Ishikawa (cell line): ENCODE data around the gene CPEB4.

Experiments used
- CEBPB ChIP-seq: IDR thresholded peaks from 2 replicates; pipeline ENCODE4 v1.6.1; 2012
- CREB1 ChIP-seq: IDR thresholded peaks from 2 replicates; pipeline ENCODE4 v1.6.1; 2012; ENCODE audit warnings: low read depth
- EGR1 ChIP-seq: IDR thresholded peaks from 2 replicates; pipeline ENCODE4 v1.6.1; 2012
- EP300 ChIP-seq: IDR thresholded peaks from 2 replicates; pipeline ENCODE4 v1.6.1; 2012; ENCODE audit warnings: borderline replicate concordance
- FOXM1 ChIP-seq: IDR thresholded peaks from 2 replicates; pipeline ENCODE4 v1.6.1; 2012; ENCODE audit warnings: low read depth, borderline replicate concordance
- MAX ChIP-seq: IDR thresholded peaks from 2 replicates; pipeline ENCODE4 v1.6.1; 2012
- NFIC ChIP-seq: IDR thresholded peaks from 2 replicates; pipeline ENCODE4 v1.6.1; 2012
- RAD21 ChIP-seq: IDR thresholded peaks from 2 replicates; pipeline ENCODE4 v1.6.1; 2012; ENCODE audit warnings: low read depth
- TAF1 ChIP-seq: IDR thresholded peaks from 2 replicates; pipeline ENCODE4 v1.6.1; 2012; ENCODE audit warnings: low read depth, mild to moderate bottlenecking
- TCF12 ChIP-seq: IDR thresholded peaks from 2 replicates; pipeline ENCODE4 v1.6.1; 2012; ENCODE audit warnings: low read depth
- TEAD4 ChIP-seq: IDR thresholded peaks from 2 replicates; pipeline ENCODE4 v1.6.1; 2012
- YY1 ChIP-seq: IDR thresholded peaks from 2 replicates; pipeline ENCODE4 v1.6.1; 2012; ENCODE audit warnings: low read depth
- ZBTB7A ChIP-seq: IDR thresholded peaks from 2 replicates; pipeline ENCODE4 v1.6.1; 2012; ENCODE audit warnings: low read depth
- TF ChIP-seq, protein P1 (sequence below): IDR thresholded peaks from 2 replicates; pipeline ENCODE4 v1.6.1; 2012
- TF ChIP-seq, protein P2 (sequence below): IDR thresholded peaks from 2 replicates; pipeline ENCODE4 v1.6.1; 2012; ENCODE audit warnings: low read depth, mild to moderate bottlenecking

Gene CPEB4

DNA sequence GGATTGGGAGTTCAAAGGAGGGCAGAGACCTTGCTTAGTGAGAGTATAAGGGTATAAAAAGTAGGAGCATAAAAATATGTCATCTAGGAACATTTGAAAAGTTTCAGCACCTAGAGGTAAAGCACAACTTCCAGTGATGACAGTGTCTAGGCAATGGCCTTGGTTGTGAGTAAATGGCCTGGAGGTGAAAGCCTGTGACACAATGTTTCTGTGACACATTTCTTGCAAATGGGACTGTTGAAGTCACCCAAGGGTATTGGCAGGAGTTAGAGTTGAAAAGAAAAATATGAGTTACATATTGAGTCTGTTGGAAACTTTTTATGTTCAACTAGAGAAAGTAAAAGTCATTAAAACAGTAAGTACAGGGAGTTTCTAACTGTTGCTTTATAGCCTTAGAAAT lies 115.6 kb downstream of the CPEB4 start:
- TF ChIP-seq FOXM1 (no peak), NFIC (no peak)

- TF ChIP-seq, protein P1, sequence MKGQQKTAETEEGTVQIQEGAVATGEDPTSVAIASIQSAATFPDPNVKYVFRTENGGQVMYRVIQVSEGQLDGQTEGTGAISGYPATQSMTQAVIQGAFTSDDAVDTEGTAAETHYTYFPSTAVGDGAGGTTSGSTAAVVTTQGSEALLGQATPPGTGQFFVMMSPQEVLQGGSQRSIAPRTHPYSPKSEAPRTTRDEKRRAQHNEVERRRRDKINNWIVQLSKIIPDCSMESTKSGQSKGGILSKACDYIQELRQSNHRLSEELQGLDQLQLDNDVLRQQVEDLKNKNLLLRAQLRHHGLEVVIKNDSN: no peak
- no peak for TF ChIP-seq CREB1
- TF ChIP-seq MAX: no peak
- no peak for TF ChIP-seq RAD21
- no peak for TF ChIP-seq EP300
- no peak for TF ChIP-seq CEBPB
- no peak for TF ChIP-seq TCF12
- no peak for TF ChIP-seq EGR1
- no peak for TF ChIP-seq TAF1
- TF ChIP-seq NFIC: no peak
- TF ChIP-seq YY1: no peak
- TF ChIP-seq ZBTB7A: no peak
- no peak for TF ChIP-seq FOXM1
Measured at GRCh38 chr5:174008922-174009321, 120.8 kb downstream of the CPEB4 start.

DNA sequence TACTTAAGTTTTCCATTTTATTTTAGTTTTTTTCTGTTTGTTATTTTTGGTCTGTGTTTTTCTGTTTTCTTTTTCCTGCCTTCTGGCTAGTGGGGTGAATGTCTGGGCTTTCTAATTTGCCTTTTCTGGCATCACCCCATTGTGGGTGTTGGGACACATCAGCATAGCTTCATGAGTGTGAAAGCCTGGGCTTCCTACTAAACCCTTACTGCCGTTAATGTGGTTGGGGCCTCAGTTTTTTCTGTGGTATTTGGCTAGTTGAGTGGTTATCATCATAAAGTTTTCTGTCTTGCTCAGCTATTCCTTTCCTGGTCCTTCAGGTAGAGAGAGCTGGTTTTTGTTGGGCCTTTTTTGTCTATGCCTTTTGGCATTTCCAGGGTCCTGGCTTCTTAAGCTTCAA lies 122.2 kb downstream of the CPEB4 start:
- no peak for TF ChIP-seq EP300
- no peak for TF ChIP-seq TEAD4
- TF ChIP-seq RAD21: no peak
- TF ChIP-seq, protein P2, sequence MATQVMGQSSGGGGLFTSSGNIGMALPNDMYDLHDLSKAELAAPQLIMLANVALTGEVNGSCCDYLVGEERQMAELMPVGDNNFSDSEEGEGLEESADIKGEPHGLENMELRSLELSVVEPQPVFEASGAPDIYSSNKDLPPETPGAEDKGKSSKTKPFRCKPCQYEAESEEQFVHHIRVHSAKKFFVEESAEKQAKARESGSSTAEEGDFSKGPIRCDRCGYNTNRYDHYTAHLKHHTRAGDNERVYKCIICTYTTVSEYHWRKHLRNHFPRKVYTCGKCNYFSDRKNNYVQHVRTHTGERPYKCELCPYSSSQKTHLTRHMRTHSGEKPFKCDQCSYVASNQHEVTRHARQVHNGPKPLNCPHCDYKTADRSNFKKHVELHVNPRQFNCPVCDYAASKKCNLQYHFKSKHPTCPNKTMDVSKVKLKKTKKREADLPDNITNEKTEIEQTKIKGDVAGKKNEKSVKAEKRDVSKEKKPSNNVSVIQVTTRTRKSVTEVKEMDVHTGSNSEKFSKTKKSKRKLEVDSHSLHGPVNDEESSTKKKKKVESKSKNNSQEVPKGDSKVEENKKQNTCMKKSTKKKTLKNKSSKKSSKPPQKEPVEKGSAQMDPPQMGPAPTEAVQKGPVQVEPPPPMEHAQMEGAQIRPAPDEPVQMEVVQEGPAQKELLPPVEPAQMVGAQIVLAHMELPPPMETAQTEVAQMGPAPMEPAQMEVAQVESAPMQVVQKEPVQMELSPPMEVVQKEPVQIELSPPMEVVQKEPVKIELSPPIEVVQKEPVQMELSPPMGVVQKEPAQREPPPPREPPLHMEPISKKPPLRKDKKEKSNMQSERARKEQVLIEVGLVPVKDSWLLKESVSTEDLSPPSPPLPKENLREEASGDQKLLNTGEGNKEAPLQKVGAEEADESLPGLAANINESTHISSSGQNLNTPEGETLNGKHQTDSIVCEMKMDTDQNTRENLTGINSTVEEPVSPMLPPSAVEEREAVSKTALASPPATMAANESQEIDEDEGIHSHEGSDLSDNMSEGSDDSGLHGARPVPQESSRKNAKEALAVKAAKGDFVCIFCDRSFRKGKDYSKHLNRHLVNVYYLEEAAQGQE: no peak
- TF ChIP-seq CREB1: no peak
- TF ChIP-seq FOXM1: no peak
- TF ChIP-seq YY1: no peak
- TF ChIP-seq EGR1: no peak
- TF ChIP-seq NFIC: no peak

- TF ChIP-seq FOXM1: no peak
- TF ChIP-seq TAF1: no peak
- no peak for TF ChIP-seq CREB1
- no peak for TF ChIP-seq MAX
- TF ChIP-seq, protein P2: no peak
- no peak for TF ChIP-seq YY1
- TF ChIP-seq RAD21: no peak
- no peak for TF ChIP-seq TCF12
Measured at GRCh38 chr5:174011441-174011840, 123.3 kb downstream of the CPEB4 start.
